Non-pigmented ciliary epithelial cell (primary cell): ENCODE results near the gene AGPS.
"Not testable (repeated sequence)": the region's sequence is repeated elsewhere in the genome, so short reads cannot be mapped to it uniquely, and the experiment has no call there.

ENCODE experiments used
- DNase-seq: peaks from one replicate; pipeline ENCODE4 v3.0.0-alpha.2; 2010; ENCODE audit warnings: low read depth

Gene AGPS

DNA sequence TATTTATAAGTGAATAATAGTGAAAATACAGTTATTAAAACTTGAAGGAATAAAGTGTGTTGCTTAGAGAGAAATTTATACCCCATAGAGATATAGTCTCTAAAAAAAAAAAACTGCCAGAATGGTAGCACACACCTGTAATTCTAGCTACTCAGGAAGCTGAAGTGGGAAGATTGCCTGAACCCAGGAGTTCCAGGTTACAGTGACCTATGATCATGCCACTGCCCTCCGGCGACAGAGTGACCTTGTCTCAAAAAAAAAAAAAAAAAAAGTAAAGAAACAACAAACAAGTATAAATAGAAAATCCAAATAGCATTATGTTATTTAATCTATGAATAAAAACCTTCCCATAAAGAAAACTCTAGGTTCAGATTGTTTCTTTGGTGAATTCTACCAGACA, 7.4 kb upstream of the AGPS start:
- no peak for DNase-seq

DNA sequence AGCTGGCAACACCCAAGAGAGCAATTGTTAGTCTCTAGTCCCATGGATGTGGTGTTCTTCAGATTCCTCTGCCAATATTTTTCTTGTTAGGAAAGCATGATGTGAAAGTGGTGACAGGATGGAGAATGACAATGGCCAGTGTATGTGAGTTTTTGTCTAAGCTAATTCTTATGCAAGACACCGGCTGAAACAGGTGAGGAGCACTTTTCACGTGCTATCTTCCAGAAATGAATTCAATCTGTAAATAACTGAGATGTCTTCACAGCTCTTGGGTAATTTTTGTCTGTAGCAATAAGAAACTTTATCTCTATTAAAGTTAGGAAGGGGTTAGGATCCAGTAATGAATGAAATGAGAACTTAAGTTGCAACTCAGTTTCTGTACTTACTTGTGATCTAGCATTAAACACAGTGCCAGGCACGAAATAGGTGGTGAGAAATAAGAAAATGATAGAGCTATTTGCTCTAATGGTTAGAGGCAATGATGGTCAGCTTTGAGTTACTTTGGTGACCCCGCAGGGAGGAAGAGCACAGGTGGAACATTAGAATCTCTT, 676 bp upstream of the AGPS start:
- DNase-seq, result no peak

DNA sequence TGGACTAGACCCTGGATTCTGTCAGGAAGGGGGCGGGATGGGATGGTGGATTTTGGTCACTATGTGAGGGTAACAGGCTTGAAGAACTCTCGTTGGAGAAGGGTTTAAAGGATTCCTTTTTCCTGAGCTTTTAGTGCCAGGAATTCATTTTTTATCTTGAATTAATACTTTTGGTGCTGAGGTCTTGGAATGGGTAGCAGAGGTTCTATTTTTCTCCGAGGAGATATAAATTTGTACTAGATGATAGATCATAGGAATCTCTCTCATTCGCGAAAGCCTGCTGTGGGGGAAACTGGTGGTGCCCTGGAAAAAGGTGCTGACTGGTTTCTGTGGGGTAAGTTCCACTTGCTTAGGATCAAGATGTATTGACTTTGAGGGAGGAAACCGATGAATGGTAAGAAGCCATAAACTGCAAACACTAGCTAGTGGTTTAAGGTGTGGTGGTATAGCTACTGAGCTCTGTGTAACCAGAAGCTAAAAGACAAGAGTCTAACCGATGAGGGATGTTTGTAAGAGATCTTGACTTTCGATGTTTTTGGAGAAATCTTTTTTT, 706 bp downstream of the AGPS start:
- no peak for DNase-seq

DNA sequence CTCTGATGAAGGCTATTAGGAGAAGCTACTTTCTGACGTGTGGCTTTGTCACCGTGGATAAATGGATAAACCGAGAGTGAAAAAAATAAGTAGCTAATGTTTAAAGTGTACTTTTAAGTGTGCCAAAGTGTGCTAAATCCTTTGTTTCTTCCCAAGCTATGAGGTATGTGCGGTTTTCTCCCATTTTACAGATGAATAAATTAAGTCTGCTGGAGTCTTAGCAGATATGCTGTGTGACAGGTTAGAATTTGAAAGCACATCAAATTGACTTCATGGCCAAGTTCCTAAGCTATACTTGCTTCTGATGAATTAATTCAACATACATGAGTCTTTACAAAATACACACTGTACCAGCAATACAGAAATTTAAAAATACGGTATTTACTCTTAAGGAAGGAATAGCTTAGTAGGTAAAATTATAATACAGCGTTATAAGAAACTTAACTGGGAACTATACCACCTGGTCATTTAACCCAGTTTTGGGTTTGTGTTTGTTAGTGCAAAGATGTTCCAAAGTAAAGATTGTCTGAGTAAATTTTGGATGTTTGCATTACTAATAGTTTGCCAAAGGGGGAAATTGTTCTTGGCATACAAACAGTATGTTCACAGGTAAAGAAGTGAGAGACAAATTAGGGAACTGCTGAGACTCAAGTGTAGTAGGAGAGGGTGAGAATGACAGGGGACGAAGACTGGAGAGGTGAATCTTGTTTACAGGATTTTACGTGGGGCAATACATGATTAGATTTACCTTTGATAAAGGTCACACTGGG, 1.4 kb downstream of the AGPS start:
- no peak for DNase-seq

DNA sequence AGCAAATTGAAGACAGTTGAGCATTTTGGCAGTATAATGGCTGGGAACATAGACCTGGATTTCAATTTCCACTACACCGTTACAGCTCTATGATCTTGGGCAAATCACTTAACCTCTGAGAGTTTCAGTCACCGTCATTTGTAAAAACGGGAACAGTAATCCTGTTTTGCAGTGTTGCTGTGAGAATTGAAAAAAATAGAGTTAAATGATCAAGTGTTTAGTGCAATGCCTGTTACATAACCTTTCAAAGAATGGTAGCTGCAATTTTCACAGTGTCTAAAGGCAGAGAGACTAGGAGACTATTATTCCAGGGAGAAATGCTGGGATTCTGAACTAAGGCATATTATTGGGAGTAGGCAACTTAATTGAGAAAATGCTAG, 2.0 kb downstream of the AGPS start:
- no peak for DNase-seq

DNA sequence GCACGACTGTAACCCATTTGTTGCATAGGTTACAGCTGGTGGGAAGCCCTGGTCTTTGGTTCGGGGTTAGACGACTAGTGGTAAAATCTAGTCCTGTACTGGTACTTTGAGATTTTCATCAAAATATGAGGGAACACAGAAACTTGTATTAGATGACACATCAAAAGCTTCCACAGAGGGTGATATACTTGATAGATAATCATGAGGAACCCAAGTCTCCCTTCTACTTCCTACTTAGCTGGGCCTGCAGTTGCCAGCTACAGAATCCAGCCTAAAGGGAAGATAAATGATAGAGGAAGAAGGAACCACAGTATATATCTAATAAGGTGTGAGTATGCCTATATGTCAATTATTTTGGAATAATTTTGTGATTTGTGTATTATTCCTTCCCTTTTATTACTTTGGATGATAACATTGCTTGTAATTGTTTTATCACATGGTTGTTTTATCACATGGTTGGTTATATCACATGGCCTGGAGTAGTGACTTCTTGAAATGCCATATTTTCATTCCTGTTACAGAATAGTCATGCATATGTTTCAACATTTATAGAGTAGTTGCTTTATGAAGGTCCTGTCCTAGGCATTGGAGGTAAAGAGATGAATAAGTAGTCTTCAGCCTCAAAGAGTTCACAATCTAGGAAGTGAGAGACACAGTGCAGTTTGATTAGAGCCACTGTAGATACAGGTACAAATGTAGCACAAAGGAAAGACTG, 2.9 kb downstream of the AGPS start:
- no peak for DNase-seq

DNA sequence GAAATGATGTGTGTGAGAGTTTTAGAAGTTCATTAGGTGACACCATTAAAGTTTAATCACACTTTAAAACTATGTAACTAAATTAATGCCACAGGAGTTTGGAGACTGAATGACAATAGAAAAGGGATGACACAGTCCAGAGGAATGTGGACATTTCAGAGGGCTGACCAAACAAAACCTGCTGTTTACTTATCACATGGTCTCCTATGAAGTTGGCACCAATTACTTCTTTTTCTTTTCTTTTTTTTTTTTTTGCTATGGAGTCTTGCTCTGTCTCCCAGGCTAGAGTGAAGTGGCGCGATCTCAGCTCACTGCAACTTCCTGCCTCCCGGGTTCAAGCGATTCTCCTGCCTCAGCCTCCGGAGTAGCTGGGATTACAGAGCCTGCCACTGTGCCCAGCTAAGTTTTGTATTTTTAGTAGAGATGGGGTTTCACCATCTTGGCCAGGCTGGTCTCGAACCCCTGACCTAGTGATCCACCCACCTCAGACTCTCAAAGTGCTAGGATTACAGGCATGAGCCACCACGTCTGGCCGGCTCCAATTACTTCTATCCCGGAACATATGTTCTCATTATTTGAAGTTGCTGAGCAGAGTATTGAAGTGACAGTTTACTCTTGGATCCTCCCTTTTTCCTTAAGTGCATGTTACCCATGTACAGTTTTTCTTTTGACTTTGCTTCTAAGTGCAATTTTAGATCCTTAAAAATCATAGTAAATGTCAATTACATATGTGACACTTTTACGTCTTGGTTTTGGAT, 4.3 kb downstream of the AGPS start:
- DNase-seq, result no peak

DNA sequence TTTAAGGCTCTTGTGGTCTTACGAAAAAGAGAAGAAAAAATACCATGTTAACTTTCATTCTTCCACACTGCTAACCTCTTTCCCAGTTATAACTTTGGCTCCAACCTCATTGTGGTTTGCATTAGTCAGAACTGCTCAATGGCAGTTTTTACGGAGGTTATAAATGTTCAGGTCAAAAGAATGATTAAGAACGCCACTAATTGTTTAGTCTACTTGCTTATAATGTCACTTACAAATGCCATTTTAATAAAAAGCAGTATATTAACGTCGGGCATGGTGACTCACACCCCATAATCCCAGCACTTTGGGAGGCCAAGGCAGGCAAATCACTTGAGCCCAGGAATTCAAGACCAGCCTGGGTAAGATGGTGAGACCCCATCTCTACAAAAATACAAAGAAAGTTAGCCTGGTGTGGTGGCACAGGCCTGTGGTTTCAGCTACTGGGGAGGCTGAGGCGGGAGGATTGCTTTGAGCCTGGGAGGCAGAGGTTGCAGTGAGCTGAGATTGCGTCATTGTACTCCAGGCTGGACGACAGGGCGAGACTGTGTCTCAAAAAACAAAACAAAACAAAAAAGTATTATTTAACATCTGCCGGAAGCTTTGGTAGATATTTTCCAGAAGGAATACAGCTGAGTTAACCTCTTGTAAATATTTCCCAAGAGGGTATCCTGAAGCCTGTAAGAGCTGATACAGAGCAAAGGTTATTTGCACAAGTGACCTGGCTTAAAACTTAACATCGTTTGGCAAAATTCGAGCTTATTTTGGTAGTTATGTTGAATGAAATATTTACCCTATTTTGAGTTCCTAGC, 5.1 kb downstream of the AGPS start:
- DNase-seq, result peak; percentile 73

DNA sequence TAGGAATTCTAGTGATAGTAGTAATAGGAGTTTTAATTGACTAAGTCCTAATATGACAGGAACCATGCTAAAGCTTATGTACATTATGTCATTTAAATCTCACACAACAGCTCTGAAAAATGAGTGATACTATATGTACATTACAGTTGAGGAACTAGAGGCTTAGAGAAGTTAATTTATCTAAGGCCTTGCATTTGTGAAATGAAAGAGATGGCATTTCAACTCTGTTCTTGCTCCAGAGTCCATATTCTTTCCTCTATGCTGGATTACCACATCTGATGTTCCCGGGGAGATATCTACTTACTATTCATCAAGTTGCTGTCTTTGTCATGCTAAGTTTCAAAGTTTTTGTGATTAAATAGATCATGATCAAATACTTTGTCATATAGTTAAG, 5.7 kb downstream of the AGPS start:
- no peak for DNase-seq

DNA sequence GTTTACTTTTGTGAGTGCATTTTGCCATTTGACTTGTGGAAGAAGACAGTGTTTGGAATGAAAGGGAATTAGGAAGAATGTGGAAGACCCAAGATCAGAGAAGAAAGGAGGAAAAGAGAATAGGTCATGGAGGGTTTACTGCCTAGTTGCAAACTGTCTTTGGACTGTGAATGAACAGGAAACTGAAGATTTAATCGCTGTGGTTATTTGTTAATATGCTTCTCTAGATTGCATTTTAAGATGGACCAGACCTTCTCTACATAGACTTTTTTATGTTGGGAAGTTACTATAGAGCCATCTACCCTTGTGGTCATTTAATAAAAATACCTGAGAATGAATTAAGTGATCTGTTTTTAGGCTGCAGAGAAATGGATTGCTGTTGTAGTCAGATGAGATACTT, 6.2 kb downstream of the AGPS start:
- no peak for DNase-seq

DNA sequence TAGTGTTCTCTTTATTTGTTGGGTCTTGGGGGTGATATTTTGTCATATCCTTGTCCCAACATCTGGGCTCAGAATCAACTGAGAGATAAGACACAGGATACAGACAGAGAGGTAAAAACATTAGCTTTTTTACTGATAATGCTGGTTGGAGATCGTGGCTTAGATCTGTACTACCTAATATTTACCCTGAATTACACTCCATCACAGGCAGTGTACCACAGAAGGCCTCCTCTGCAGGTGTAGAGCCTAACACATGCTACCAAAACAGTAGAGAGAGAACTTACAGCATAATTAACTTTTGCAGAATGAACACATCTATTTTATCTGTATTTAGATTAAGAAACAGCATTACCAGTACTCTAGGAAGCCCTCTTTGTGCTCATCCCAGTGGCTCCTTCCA, 6.8 kb downstream of the AGPS start:
- DNase-seq, result no peak

DNA sequence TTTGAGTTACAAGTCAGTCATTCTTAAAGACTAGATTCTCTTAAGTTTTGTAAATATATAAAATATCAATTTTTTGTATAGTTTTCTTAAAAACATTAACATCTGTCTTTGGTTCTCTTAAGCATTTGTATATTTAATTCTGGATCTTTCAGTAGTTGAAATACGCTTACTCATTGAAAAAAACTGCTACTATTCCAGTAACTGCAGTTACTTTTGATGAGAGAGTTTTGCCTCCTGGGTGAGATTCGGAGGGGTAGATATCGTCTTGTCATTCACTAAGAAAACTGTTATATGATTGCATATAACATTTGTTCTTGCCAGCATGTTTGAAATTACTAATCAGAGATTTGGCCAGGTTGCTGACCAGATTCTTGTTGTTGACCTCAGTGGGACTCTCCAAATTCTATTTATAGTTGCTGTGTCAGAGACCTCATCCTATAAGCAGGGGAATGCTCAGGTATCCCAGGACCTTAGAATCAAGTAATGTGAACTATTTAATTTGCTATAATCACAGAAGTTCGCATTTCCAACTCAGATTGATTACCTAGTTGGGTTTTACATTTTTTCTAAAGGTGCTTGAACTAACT, 7.9 kb downstream of the AGPS start:
- no peak for DNase-seq

DNA sequence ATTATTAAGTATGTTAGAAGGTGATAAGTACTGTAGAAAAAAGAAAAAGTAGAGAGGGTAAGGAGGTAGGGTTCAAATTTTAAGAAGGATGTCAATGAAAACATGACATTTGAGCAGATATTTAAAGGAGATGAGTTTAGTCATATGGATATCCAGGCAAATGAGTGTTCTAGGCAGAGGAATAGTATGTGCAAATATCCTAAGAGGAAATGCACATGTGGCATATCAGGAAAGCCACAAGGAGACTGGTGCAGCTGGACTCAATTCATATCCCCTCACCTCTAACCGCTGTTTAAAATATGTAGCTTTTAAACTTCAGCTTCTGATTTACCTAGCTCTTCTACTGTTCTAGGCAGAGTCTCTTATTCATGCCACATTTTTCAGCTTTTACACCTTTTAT, 9.5 kb downstream of the AGPS start:
- no peak for DNase-seq

DNA sequence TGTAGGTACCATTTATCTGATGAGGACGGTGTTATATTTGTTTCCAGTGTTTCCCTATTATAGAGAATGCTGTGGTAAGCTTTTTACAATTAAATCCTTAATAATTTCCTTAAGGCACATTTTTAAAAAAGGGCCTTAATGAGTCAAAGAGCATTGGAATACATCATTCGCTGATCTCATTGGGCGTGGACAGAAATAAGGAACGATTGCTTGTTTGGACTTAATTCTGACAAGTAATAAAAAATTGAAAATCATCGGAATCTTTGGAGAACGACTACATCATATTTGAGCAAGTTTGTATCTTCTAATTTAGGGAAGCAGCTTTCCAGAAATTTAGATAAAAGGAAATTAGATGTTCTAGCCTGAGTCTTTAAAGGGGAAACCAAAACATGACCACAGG, 11.3 kb downstream of the AGPS start:
- DNase-seq, result no peak

DNA sequence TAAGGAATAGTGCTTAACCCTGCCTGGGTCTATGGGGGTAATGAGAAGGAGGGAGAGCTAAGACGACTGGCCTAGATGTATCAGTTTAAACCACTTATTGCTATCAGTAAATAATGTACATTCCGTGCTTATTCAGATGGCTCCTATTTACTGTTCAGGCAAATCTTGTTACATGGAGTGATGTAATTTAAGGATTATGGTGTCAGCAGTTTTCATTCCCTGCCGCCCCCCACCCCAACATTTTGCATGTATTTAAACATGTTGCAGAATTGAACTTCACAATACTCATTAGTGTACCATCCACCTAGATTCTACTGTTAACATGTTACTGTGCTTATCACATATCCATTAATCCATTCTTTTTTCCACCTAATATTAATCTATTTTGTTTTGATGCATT, 11.7 kb downstream of the AGPS start:
- no peak for DNase-seq

DNA sequence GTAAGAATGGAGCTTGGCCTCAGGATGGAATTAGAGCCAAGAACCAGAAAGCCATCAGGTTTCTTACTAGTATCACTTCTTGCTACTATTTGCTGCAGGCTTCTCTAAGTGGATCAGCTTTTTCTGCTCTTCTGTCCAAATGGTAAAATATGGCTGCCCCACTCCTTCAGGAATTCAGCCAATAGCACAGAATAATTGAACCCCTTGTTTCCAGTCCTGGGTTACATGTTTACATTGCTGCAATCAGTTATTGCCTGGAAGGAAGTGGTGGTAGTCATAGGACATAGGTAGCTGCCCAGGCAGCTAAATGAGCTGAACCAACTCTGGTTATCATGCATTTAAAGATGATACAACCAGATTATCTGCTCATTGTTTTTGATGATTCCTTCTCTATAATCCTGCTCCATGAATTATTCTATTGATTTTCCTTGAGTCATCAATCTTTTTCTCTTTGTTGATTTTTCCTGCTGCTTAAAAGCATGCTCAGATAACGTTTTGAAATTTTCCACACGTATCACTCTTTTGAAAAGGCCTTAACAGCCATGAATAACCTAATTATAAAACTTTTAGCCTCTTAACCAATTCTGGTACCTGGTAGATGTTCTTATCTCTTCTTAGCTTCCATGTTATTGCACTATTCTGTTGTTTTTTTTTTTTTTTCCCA, 12.6 kb downstream of the AGPS start:
- DNase-seq, result no peak

DNA sequence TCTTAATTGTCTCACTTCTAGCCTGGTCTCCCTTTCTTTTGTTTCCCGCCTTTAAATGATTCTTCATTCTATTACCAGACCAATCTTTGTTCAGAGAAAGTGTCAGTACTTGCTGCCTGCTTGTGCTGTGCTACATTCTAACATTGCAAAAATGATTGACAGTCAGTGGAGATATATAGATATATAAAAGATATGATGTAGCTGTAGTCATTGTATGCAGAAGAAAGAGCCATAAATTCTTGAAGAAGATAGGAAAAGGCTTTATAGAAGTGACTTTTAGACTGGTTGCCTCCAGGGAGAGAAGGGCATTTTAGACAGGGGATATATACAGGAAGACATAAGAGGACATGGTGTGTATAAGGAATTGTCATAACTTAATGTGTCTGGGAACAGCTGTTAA, 13.6 kb downstream of the AGPS start:
- no peak for DNase-seq

DNA sequence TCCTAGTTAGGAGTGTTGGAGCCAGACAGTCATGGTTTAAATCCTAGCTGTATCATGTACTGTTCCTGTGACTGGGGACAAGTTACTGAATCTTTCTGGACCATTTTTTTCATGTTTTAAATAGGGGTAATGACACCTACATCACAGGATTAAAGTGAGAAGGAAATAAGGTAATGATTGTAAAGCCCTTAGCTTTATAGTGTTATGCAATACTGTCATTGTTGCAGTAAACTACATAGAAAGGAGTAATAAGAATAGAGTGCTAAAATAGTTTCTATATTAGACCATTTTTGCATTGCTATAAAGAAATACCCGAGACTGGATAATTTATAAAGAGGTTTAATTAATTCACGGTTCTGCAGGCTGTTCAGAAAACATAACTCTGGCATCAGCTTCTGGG, 14.5 kb downstream of the AGPS start:
- DNase-seq, result no peak

DNA sequence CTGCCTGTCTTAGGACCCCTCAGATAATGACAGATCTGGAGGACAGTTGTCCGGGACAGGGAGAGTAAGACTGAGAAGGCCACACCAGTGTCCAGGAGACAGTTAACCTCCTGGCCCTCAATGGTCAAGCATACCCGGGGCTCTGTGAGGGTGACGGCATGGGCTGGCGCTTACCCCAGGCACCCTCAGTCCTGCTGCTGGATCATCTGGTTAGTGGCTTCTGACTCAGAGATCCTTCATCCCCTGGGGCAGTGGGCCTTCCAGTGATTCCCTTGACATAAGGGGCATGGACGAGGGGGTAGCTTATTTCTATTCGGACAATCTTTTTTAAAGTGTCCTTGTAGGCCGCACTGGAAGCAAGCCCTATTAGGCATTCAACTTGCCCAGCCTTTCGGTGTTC, 18.1 kb downstream of the AGPS start:
- not testable (repeated sequence) for DNase-seq

DNA sequence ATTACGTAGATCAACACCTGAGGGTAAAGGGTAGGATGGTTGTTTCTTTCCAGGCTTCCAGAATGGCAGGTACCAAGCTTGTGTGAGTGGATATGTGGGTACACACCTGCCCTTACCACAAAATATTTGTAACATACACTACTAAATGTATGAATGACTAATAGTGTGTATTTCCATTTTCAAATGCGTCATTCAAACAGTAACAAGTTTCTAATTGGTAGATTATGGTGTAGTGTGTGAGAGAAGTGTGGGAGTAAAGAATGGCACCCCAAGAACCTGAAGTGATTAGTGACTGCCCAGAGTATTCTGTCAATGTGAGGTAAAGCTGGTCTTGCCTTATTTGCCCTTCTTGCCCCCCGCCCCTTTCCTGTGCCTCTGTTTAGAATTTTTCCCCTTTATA, 21.1 kb downstream of the AGPS start:
- no peak for DNase-seq

DNA sequence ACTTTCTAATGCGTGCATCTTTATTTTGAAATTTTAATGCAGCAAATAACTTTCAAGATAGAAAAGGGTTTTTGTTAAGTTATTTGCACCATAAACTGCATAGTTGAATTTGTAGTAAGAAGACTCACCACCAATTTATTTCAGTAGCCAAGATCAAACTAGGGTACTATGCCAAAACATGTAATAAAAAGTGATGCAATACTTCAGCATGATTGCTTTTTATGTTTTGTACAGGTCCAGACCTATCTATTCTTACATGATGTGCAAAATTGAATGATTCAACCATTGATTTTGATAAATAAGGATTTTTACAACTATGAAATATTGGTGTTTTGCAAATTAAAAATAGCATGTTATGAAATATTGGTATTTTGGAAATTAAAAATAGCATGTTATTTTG, 26.7 kb downstream of the AGPS start:
- no peak for DNase-seq
